Liver (tissue), 3 donors: ENCODE measurements around the gene SPATA16.

Source experiments
- EGR1 ChIP-seq, 2 donors: IDR thresholded peaks; 2 replicates each; pipeline ENCODE4 v1.6.1; 2016 to 2018; ENCODE audit warnings: antibody characterized with exemption in 2 of 2, low read depth in 2 of 2
- RAD21 ChIP-seq, 2 donors: IDR thresholded peaks; 2 replicates each; pipeline ENCODE4 v1.6.1; 2016; ENCODE audit warnings: antibody characterized with exemption in 2 of 2, mild to moderate bottlenecking in 2 of 2
- RXRA ChIP-seq, 2 donors: IDR thresholded peaks; 2 replicates each; pipeline ENCODE4 v1.6.1; 2017 to 2018; ENCODE audit warnings: antibody characterized with exemption in 2 of 2, mild to moderate bottlenecking in 1 of 2
- TF ChIP-seq, protein P1 (sequence below): fragments of 150-350 bp; IDR thresholded peaks from 2 replicates; pipeline ENCODE4 v1.5.1; 2017; ENCODE audit warnings: improper control_type of control experiment, low read depth, low read length; ENCODE audit not compliant: missing input control
- TF ChIP-seq, protein P2 (sequence below): IDR thresholded peaks from 2 replicates; pipeline ENCODE4 v1.6.1; 2016; ENCODE audit warnings: antibody characterized with exemption
- TF ChIP-seq, protein P3 (sequence below): IDR thresholded peaks from 2 replicates; pipeline ENCODE4 v1.6.1; 2016; ENCODE audit warnings: antibody characterized with exemption
- donor health status: healthy.
- donor health status: healthy.

DNA sequence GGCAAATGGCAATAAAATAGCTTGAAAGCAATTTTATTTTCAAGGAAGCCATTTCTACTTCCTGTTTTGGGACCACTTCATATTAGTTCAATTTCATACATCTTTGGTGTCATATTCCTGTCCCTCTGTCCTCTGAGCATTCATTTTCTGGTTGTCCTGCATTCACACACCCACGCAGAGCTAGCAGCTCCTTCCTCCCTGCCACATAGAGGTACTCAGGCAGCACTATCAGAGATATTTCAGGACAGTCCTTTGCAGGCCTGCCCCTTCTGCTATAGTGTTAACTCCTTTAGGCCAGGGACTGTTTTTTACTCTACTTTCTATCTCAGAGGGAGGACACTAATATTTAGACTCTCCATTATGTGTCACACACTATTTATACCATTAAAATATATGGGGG is 258.5 kb downstream of the SPATA16 start:
- TF ChIP-seq RXRA (IDR thresholded peaks at IDR 0.05) = no peak
- TF ChIP-seq, protein P1, sequence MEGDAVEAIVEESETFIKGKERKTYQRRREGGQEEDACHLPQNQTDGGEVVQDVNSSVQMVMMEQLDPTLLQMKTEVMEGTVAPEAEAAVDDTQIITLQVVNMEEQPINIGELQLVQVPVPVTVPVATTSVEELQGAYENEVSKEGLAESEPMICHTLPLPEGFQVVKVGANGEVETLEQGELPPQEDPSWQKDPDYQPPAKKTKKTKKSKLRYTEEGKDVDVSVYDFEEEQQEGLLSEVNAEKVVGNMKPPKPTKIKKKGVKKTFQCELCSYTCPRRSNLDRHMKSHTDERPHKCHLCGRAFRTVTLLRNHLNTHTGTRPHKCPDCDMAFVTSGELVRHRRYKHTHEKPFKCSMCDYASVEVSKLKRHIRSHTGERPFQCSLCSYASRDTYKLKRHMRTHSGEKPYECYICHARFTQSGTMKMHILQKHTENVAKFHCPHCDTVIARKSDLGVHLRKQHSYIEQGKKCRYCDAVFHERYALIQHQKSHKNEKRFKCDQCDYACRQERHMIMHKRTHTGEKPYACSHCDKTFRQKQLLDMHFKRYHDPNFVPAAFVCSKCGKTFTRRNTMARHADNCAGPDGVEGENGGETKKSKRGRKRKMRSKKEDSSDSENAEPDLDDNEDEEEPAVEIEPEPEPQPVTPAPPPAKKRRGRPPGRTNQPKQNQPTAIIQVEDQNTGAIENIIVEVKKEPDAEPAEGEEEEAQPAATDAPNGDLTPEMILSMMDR = no peak
- TF ChIP-seq, protein P2, sequence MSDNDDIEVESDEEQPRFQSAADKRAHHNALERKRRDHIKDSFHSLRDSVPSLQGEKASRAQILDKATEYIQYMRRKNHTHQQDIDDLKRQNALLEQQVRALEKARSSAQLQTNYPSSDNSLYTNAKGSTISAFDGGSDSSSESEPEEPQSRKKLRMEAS = no peak
- TF ChIP-seq RAD21 (IDR thresholded peaks at IDR 0.05) = no peak
- TF ChIP-seq, protein P3, sequence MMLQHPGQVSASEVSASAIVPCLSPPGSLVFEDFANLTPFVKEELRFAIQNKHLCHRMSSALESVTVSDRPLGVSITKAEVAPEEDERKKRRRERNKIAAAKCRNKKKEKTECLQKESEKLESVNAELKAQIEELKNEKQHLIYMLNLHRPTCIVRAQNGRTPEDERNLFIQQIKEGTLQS = no peak
- no peak for TF ChIP-seq EGR1 (IDR thresholded peaks at IDR 0.05; ENCODE audit: low read depth in 2 of 2)
